HG03460 (cell line): ENCODE data around the gene OSBPL6.
"Not testable (repeated sequence)": the region's sequence is repeated elsewhere in the genome, so short reads cannot be mapped to it uniquely, and the experiment has no call there.

Source experiments
- ATAC-seq: cut with Tn5 transposase; IDR thresholded peaks from one replicate; pipeline ENCODE4 v1.9.1; 2021; ENCODE audit not compliant: unreplicated experiment

The OSBPL6 gene

GRCh38 chr2:178392215-178392614, 197.9 kb downstream of the OSBPL6 start:
- ATAC-seq: no peak

GRCh38 chr2:178394859-178395258, 200.5 kb downstream of the OSBPL6 start:
- no peak for ATAC-seq

GRCh38 chr2:178395295-178395694, 201.0 kb downstream of the OSBPL6 start:
- ATAC-seq: no peak

- no peak for ATAC-seq
These were observed 201.7 kb downstream of the OSBPL6 start for GRCh38 chr2:178395941-178396570.

GRCh38 chr2:178397002-178397605, 202.8 kb downstream of the OSBPL6 start:
- ATAC-seq: peak; percentile 89

- ATAC-seq: no peak
These were observed 207.7 kb downstream of the OSBPL6 start for GRCh38 chr2:178401994-178402437.

- peak; percentile 41 for ATAC-seq
These were observed 209.5 kb downstream of the OSBPL6 start for GRCh38 chr2:178403671-178404306.

- ATAC-seq: peak; percentile 100
These were observed 210.1 kb downstream of the OSBPL6 start for GRCh38 chr2:178404368-178404767.

- no peak for ATAC-seq
These were observed 214.9 kb downstream of the OSBPL6 start for GRCh38 chr2:178409261-178409660.

- no peak for ATAC-seq
These were observed 217.7 kb downstream of the OSBPL6 start for GRCh38 chr2:178412047-178412446.

GRCh38 chr2:178412453-178412852, 218.1 kb downstream of the OSBPL6 start:
- not testable (repeated sequence) for ATAC-seq

GRCh38 chr2:178413472-178414265, 219.4 kb downstream of the OSBPL6 start:
- peak; percentile 73 for ATAC-seq

- peak; percentile 82 for ATAC-seq
These were observed 220.2 kb downstream of the OSBPL6 start for GRCh38 chr2:178414266-178415247.

GRCh38 chr2:178415979-178416378, 221.7 kb downstream of the OSBPL6 start:
- ATAC-seq: no peak

- ATAC-seq: no peak
These were observed 223.6 kb downstream of the OSBPL6 start for GRCh38 chr2:178417916-178418315.

GRCh38 chr2:178418426-178418825, 224.1 kb downstream of the OSBPL6 start:
- ATAC-seq: no peak

- no peak for ATAC-seq
These were observed 224.8 kb downstream of the OSBPL6 start for GRCh38 chr2:178419123-178419522.

GRCh38 chr2:178420463-178420999, 226.2 kb downstream of the OSBPL6 start:
- no peak for ATAC-seq

GRCh38 chr2:178422097-178422496, 227.8 kb downstream of the OSBPL6 start:
- no peak for ATAC-seq

GRCh38 chr2:178423746-178424145, 229.4 kb downstream of the OSBPL6 start:
- ATAC-seq: not testable (repeated sequence)
